WTC11 (cell line): Measurements from ENCODE around the gene SHOX. TPM values are rescaled to one million over a fixed set of nuclear protein-coding genes. Genes with fewer than 3 reads are reported as not detected.
"Not testable (repeated sequence)": the region's sequence is repeated elsewhere in the genome, so short reads cannot be mapped to it uniquely, and the experiment has no call there.

Experiments used
- ATAC-seq: fragments of 200-7000 bp; cut with Tn5 transposase; 2 replicates; pipeline ENCODE4 v1.10.0; 2021; ENCODE audit warnings: mild to moderate bottlenecking, moderate library complexity
- CTCF ChIA-PET: fragments of 300-600 bp; sonication (Branson Sonifier 250); formaldehyde crosslinking; loops from one replicate; lab custom pipeline; 2021; ENCODE audit warnings: antibody characterized with exemption; lab: Charles Lee
- POLR2A ChIA-PET: fragments of 350-600 bp; sonication (Branson Sonifier 250); formaldehyde crosslinking; loops from one replicate; lab custom pipeline; 2021; ENCODE audit warnings: antibody characterized with exemption; lab: Charles Lee
- DNase-seq: peaks from one replicate; pipeline ENCODE4 v3.0.0; 2021; ENCODE audit warnings: low spot score
- H3K27ac Mint-ChIP-seq: 2 replicates; pipeline ENCODE4 v1.8.0; 2021; ENCODE audit warnings: mixed read lengths
- H3K27me3 Mint-ChIP-seq: 2 replicates; pipeline ENCODE4 v1.8.0; 2021; ENCODE audit warnings: low read depth, mild to moderate bottlenecking, moderate library complexity, mixed read lengths
- H3K36me3 Mint-ChIP-seq: 2 replicates; pipeline ENCODE4 v1.8.0; 2021; ENCODE audit warnings: mixed read lengths
- H3K4me1 Mint-ChIP-seq: 2 replicates; pipeline ENCODE4 v1.8.0; 2022; ENCODE audit warnings: mixed read lengths
- H3K4me3 Mint-ChIP-seq: 2 replicates; pipeline ENCODE4 v1.8.0; 2021; ENCODE audit warnings: mild to moderate bottlenecking, moderate library complexity, mixed read lengths
- H3K9me3 Mint-ChIP-seq: 2 replicates; pipeline ENCODE4 v1.8.0; 2021; ENCODE audit warnings: mixed read lengths
- ELF4 ChIP-seq: sonication (generic); formaldehyde crosslinking; IDR thresholded peaks from 2 replicates; pipeline ENCODE4 v1.8.1; 2022; ENCODE audit warnings: low read depth, mild to moderate bottlenecking, moderate library complexity, missing genetic modification reagents
- ETV6 ChIP-seq: sonication (generic); formaldehyde crosslinking; IDR thresholded peaks from 2 replicates; pipeline ENCODE4 v1.8.1; 2022; ENCODE audit warnings: mild to moderate bottlenecking, missing genetic modification reagents
- FOXJ3 ChIP-seq: sonication (generic); formaldehyde crosslinking; IDR thresholded peaks from 2 replicates; pipeline ENCODE4 v1.9.0; 2021; ENCODE audit warnings: missing genetic modification reagents, mild to moderate bottlenecking, borderline replicate concordance
- FOXK1 ChIP-seq: sonication (generic); formaldehyde crosslinking; IDR thresholded peaks from 2 replicates; pipeline ENCODE4 v1.8.0; 2022; ENCODE audit warnings: mild to moderate bottlenecking, moderate library complexity, missing genetic modification reagents
- GABPB1 ChIP-seq: sonication (generic); formaldehyde crosslinking; IDR thresholded peaks from 2 replicates; pipeline ENCODE4 v1.8.1; 2023; ENCODE audit warnings: mild to moderate bottlenecking, missing genetic modification reagents
- HMGA2 ChIP-seq: fragments of 250-450 bp; sonication (Bioruptor Pico); IDR thresholded peaks from 2 replicates; pipeline ENCODE4 v1.4.0; 2021; ENCODE audit warnings: mild to moderate bottlenecking, moderate library complexity
- JUN ChIP-seq: sonication (generic); formaldehyde crosslinking; IDR thresholded peaks from 2 replicates; pipeline ENCODE4 v1.8.0; 2023; ENCODE audit warnings: mild to moderate bottlenecking, missing genetic modification reagents
- MYBL2 ChIP-seq: sonication (generic); formaldehyde crosslinking; IDR thresholded peaks from 2 replicates; pipeline ENCODE4 v1.8.1; 2023; ENCODE audit warnings: mild to moderate bottlenecking, moderate library complexity, missing genetic modification reagents
- NR1H2 ChIP-seq: sonication (generic); formaldehyde crosslinking; IDR thresholded peaks from 2 replicates; pipeline ENCODE4 v1.9.0; 2021; ENCODE audit warnings: mild to moderate bottlenecking, moderate library complexity, missing genetic modification reagents
- SMAD4 ChIP-seq: sonication (generic); formaldehyde crosslinking; IDR thresholded peaks from 2 replicates; pipeline ENCODE4 v1.8.0; 2022; ENCODE audit warnings: mild to moderate bottlenecking, missing genetic modification reagents
- TCF7 ChIP-seq: sonication (generic); formaldehyde crosslinking; IDR thresholded peaks from 2 replicates; pipeline ENCODE4 v1.8.0; 2022; ENCODE audit warnings: mild to moderate bottlenecking, low read depth, missing genetic modification reagents, moderate library complexity
- TEAD1 ChIP-seq: sonication (generic); formaldehyde crosslinking; IDR thresholded peaks from 2 replicates; pipeline ENCODE4 v1.8.0; 2022; ENCODE audit warnings: mild to moderate bottlenecking, missing genetic modification reagents
- TP53 ChIP-seq: sonication (generic); formaldehyde crosslinking; IDR thresholded peaks from 2 replicates; pipeline ENCODE4 v1.8.1; 2023; ENCODE audit warnings: mild to moderate bottlenecking, missing genetic modification reagents
- ZBTB21 ChIP-seq: sonication (generic); formaldehyde crosslinking; IDR thresholded peaks from 2 replicates; pipeline ENCODE4 v1.8.1; 2023; ENCODE audit warnings: mild to moderate bottlenecking, missing genetic modification reagents, borderline replicate concordance
- ZNF219 ChIP-seq: sonication (generic); formaldehyde crosslinking; IDR thresholded peaks from 2 replicates; pipeline ENCODE4 v1.8.0; 2023; ENCODE audit warnings: missing genetic modification reagents, mild to moderate bottlenecking, borderline replicate concordance
- ZNF416 ChIP-seq: fragments of 250-450 bp; sonication (Bioruptor Pico); IDR thresholded peaks from 2 replicates; pipeline ENCODE4 v1.9.0; 2021; ENCODE audit warnings: mild to moderate bottlenecking, inconsistent platforms
- total RNA-seq: library from RNA; stranded (reverse); gene quantifications from 3 replicates; pipeline ENCODE4 v1.2.3, GENCODE V29; 2021
- TF ChIP-seq, protein P1 (sequence below): sonication (generic); formaldehyde crosslinking; IDR thresholded peaks from 2 replicates; pipeline ENCODE4 v1.8.1; 2022; ENCODE audit warnings: low read depth, mild to moderate bottlenecking, moderate library complexity, missing genetic modification reagents, borderline replicate concordance
- TF ChIP-seq, protein P2 (sequence below): sonication (generic); formaldehyde crosslinking; IDR thresholded peaks from 2 replicates; pipeline ENCODE4 v1.8.0; 2023; ENCODE audit warnings: missing genetic modification reagents
- TF ChIP-seq, protein P3 (sequence below): sonication (generic); formaldehyde crosslinking; IDR thresholded peaks from 2 replicates; pipeline ENCODE4 v1.8.0; 2022; ENCODE audit warnings: missing genetic modification reagents
- TF ChIP-seq, protein P4 (sequence below): fragments of 250-450 bp; sonication (Bioruptor Pico); conservative IDR thresholded peaks from 2 replicates; pipeline ENCODE4 v1.9.0; 2021; ENCODE audit warnings: mild to moderate bottlenecking
- TF ChIP-seq, protein P5 (sequence below): sonication (generic); formaldehyde crosslinking; IDR thresholded peaks from 2 replicates; pipeline ENCODE4 v1.8.1; 2022; ENCODE audit warnings: missing genetic modification reagents, borderline replicate concordance
- TF ChIP-seq, protein P6 (sequence below): sonication (generic); formaldehyde crosslinking; IDR thresholded peaks from 2 replicates; pipeline ENCODE4 v1.8.0; 2022; ENCODE audit warnings: mild to moderate bottlenecking, missing genetic modification reagents
- TF ChIP-seq, protein P7 (sequence below): sonication (generic); formaldehyde crosslinking; IDR thresholded peaks from 2 replicates; pipeline ENCODE4 v1.8.1; 2022; ENCODE audit warnings: mild to moderate bottlenecking, moderate library complexity, missing genetic modification reagents
- TF ChIP-seq, protein P8 (sequence below): fragments of 250-450 bp; sonication (Bioruptor Pico); IDR thresholded peaks from 2 replicates; pipeline ENCODE4 v1.9.0; 2021; ENCODE audit warnings: mild to moderate bottlenecking

The SHOX gene
- total RNA-seq, 1 experiment from 2014 or later: 0.09 TPM

DNA sequence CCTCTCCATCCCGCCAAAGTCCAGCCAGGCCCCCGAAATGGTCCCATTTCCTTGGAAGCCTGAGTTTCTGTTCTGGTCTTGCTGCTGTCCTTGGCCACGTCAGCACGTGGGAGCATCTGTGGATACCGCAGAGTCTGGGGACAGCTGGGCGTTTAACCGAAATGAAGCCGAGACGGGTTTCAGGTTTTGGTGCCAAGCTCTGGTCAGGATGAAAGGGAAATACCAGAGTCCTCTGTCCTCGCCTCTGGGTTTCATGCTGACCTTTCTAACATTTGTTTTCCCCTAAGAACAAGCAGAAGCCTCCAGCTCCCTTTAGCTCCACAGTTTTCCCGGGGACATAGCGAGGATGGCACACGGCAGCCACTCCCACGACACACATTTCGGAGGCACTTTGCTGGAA lies 19.7 kb downstream of the SHOX start (continued):
- TF ChIP-seq, protein P1, sequence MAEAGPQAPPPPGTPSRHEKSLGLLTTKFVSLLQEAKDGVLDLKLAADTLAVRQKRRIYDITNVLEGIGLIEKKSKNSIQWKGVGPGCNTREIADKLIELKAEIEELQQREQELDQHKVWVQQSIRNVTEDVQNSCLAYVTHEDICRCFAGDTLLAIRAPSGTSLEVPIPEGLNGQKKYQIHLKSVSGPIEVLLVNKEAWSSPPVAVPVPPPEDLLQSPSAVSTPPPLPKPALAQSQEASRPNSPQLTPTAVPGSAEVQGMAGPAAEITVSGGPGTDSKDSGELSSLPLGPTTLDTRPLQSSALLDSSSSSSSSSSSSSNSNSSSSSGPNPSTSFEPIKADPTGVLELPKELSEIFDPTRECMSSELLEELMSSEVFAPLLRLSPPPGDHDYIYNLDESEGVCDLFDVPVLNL (CRISPR knock-in tag): no peak
- TF ChIP-seq, protein P2, sequence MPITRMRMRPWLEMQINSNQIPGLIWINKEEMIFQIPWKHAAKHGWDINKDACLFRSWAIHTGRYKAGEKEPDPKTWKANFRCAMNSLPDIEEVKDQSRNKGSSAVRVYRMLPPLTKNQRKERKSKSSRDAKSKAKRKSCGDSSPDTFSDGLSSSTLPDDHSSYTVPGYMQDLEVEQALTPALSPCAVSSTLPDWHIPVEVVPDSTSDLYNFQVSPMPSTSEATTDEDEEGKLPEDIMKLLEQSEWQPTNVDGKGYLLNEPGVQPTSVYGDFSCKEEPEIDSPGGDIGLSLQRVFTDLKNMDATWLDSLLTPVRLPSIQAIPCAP (CRISPR knock-in tag): no peak
- TF ChIP-seq MYBL2 (no peak), FOXJ3 (CRISPR knock-in tag) (no peak), TCF7 (CRISPR knock-in tag) (no peak), JUN (CRISPR knock-in tag) (no peak), FOXK1 (no peak), TEAD1 (no peak), HMGA2 (CRISPR knock-in tag) (no peak), ELF4 (no peak)
- TF ChIP-seq, protein P3, sequence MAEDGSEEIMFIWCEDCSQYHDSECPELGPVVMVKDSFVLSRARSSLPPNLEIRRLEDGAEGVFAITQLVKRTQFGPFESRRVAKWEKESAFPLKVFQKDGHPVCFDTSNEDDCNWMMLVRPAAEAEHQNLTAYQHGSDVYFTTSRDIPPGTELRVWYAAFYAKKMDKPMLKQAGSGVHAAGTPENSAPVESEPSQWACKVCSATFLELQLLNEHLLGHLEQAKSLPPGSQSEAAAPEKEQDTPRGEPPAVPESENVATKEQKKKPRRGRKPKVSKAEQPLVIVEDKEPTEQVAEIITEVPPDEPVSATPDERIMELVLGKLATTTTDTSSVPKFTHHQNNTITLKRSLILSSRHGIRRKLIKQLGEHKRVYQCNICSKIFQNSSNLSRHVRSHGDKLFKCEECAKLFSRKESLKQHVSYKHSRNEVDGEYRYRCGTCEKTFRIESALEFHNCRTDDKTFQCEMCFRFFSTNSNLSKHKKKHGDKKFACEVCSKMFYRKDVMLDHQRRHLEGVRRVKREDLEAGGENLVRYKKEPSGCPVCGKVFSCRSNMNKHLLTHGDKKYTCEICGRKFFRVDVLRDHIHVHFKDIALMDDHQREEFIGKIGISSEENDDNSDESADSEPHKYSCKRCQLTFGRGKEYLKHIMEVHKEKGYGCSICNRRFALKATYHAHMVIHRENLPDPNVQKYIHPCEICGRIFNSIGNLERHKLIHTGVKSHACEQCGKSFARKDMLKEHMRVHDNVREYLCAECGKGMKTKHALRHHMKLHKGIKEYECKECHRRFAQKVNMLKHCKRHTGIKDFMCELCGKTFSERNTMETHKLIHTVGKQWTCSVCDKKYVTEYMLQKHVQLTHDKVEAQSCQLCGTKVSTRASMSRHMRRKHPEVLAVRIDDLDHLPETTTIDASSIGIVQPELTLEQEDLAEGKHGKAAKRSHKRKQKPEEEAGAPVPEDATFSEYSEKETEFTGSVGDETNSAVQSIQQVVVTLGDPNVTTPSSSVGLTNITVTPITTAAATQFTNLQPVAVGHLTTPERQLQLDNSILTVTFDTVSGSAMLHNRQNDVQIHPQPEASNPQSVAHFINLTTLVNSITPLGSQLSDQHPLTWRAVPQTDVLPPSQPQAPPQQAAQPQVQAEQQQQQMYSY (CRISPR knock-in tag): no peak

DNA sequence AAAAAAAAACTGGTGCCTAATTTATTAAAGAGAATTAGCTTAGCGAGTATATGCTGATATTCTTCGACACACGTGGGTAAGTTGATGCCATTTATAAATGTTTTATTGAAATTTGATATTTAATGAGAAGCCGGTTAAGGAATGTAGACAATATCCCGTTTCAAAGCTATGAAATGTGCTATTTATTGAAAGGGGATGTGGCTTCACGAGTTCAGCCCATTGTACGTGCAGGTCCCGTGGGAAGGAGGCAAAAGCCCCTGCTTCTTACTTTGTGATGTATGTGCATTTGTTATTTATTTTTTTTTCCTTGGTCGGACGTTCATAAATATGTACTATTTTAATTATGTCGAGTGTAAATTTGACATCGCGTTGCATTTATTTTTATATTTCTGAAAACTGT lies 20.2 kb downstream of the SHOX start:
- peaks cover 12% of the 10 kb centered on the region; the same call in 1 of the 2 replicates for H3K4me1 Mint-ChIP-seq
- no peak overlapping the region for H3K4me3 Mint-ChIP-seq
- no peaks in the 10 kb centered on the region for H3K36me3 Mint-ChIP-seq
- peaks cover 18% of the 10 kb centered on the region for H3K27me3 Mint-ChIP-seq
- ATAC-seq (no peak), DNase-seq (no peak)
- TF ChIP-seq ZNF219 (CRISPR knock-in tag): no peak
- TF ChIP-seq, protein P4, sequence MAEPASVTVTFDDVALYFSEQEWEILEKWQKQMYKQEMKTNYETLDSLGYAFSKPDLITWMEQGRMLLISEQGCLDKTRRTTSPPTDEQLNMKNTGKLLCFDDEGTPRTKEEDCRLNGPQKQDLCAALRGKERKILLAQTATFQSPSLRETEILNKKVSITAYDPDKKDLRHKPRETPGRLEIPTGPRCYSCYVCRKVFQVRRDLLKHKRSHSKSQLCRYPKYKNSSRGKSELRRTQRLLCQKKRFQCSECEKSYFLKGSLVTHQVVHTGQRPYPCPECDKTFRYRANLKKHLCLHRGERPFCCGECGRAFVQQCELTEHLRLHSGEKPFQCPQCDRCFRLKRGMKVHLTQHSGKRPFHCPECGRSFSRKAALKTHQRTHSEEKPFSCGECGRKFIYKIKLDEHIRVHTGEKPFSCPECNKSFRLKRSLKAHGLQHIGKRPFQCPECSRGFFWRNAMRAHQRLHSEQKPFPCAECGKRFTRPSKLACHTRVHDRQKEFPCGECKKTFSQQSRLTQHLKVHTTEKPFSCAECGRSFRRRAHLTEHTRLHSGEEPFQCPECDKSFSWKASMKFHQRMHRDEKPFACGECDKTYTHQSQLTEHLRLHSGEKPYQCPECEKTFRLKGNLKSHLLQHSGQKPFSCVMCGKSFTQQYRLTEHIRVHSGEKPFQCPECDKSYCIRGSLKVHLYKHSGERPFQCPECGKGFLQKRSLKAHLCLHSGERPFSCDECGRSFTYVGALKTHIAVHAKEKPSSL (CRISPR knock-in tag): no peak
- TF ChIP-seq GABPB1 (CRISPR knock-in tag): no peak
- TF ChIP-seq, protein P2 (CRISPR knock-in tag): no peak
- no peak for TF ChIP-seq ZBTB21
- TF ChIP-seq, protein P5, sequence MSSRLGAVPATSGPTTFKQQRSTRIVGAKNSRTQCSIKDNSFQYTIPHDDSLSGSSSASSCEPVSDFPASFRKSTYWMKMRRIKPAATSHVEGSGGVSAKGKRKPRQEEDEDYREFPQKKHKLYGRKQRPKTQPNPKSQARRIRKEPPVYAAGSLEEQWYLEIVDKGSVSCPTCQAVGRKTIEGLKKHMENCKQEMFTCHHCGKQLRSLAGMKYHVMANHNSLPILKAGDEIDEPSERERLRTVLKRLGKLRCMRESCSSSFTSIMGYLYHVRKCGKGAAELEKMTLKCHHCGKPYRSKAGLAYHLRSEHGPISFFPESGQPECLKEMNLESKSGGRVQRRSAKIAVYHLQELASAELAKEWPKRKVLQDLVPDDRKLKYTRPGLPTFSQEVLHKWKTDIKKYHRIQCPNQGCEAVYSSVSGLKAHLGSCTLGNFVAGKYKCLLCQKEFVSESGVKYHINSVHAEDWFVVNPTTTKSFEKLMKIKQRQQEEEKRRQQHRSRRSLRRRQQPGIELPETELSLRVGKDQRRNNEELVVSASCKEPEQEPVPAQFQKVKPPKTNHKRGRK (CRISPR knock-in tag): no peak
- TF ChIP-seq, protein P6, sequence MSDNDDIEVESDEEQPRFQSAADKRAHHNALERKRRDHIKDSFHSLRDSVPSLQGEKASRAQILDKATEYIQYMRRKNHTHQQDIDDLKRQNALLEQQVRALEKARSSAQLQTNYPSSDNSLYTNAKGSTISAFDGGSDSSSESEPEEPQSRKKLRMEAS (CRISPR knock-in tag): no peak
- TF ChIP-seq, protein P7, sequence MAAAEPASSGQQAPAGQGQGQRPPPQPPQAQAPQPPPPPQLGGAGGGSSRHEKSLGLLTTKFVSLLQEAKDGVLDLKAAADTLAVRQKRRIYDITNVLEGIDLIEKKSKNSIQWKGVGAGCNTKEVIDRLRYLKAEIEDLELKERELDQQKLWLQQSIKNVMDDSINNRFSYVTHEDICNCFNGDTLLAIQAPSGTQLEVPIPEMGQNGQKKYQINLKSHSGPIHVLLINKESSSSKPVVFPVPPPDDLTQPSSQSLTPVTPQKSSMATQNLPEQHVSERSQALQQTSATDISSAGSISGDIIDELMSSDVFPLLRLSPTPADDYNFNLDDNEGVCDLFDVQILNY (CRISPR knock-in tag): no peak
- TF ChIP-seq, protein P8, sequence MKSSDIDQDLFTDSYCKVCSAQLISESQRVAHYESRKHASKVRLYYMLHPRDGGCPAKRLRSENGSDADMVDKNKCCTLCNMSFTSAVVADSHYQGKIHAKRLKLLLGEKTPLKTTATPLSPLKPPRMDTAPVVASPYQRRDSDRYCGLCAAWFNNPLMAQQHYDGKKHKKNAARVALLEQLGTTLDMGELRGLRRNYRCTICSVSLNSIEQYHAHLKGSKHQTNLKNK: no peak
- TF ChIP-seq SMAD4: no peak
- no peak for TF ChIP-seq NR1H2 (CRISPR knock-in tag)
- no peak for TF ChIP-seq ETV6
- TF ChIP-seq ZNF416 (CRISPR knock-in tag): no peak
- TF ChIP-seq TEAD1: no peak
- TF ChIP-seq TP53: no peak
- ChIA-PET CTCF (no interaction called here), POLR2A (no interaction called here)
- H3K27ac Mint-ChIP-seq: no peak overlapping the region
- H3K9me3 Mint-ChIP-seq: no peaks in the 10 kb centered on the region

DNA sequence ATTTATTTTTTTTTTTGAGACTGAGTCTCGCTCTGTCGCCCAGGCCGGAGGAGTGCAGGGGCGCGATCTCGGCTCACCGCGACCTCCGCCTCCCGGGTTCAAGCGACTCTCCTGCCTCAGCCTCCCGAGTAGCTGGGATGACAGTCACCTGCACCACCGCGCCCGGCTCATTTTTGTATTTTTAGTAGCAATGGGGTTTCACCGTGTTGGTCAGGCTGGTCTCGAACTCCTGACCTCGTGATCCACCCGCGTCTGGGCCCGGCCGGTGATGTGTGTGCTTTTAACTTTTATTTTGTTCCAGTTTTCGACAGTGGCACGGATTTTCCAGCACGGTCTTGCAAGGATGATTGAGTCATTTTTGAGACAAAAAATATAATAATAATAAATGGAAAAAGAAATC lies 21.3 kb downstream of the SHOX start:
- H3K27ac Mint-ChIP-seq, H3K27me3 Mint-ChIP-seq, ATAC-seq, H3K9me3 Mint-ChIP-seq, DNase-seq, H3K4me3 Mint-ChIP-seq, H3K36me3 Mint-ChIP-seq, H3K4me1 Mint-ChIP-seq, CTCF ChIA-PET, POLR2A ChIA-PET: not testable (repeated sequence)
